Lung (tissue), 12 donors: ENCODE results near the gene CCDC159. TPM values are rescaled to one million over a fixed set of nuclear protein-coding genes. Genes with fewer than 3 reads are reported as not detected.

Experiments used
- ATAC-seq: fragments of 200-7000 bp; cut with Tn5 transposase; one replicate; pipeline ENCODE4 v1.9.1; 2020; ENCODE audit warnings: moderate number of reproducible peaks; ENCODE audit not compliant: insufficient read depth, low FRiP score
- DNase-seq, 3 donors: peaks; one replicate each; pipeline ENCODE4 v3.0.0-alpha.2; 2013 to 2017
- H3K27ac ChIP-seq, 2 donors: one replicate each; pipeline ENCODE4 v1.5.1; 2013; ENCODE audit warnings: mild to moderate bottlenecking in 2 of 2, moderate library complexity in 2 of 2, control low read depth in 1 of 2, inconsistent platforms in 1 of 2, low read depth in 1 of 2, low read length in 1 of 2
- H3K27me3 ChIP-seq, 3 donors: one replicate each; pipeline ENCODE4 v1.5.1; 2013; ENCODE audit warnings: low read length in 2 of 3; ENCODE audit not compliant: control insufficient read depth in 3 of 3, insufficient read depth in 3 of 3
- H3K36me3 ChIP-seq, 4 donors: one replicate each; pipeline ENCODE4 v1.5.1; 2013; ENCODE audit warnings: low read length in 4 of 4, mild to moderate bottlenecking in 1 of 4, moderate library complexity in 1 of 4; ENCODE audit not compliant: control insufficient read depth in 4 of 4, insufficient read depth in 4 of 4
- H3K4me1 ChIP-seq, 5 donors: one replicate each; pipeline ENCODE4 v1.5.1; 2013; ENCODE audit warnings: low read length in 5 of 5, mild to moderate bottlenecking in 2 of 5, moderate library complexity in 1 of 5; ENCODE audit not compliant: control insufficient read depth in 5 of 5, insufficient read depth in 5 of 5
- H3K4me3 ChIP-seq: one replicate; pipeline ENCODE4 v1.5.1; 2013; ENCODE audit warnings: mild to moderate bottlenecking, control low read depth, moderate library complexity
- H3K9ac ChIP-seq, 2 donors: one replicate each; pipeline ENCODE4 v1.5.1; 2013; ENCODE audit warnings: low read length in 2 of 2, control low read depth in 1 of 2; ENCODE audit not compliant: insufficient read depth in 1 of 2
- H3K9me3 ChIP-seq, 4 donors: one replicate each; pipeline ENCODE4 v1.5.1; 2013; ENCODE audit warnings: low read length in 3 of 4, mild to moderate bottlenecking in 1 of 4, moderate library complexity in 1 of 4; ENCODE audit not compliant: control insufficient read depth in 4 of 4, insufficient read depth in 3 of 4
- WGBS, 2 donors: extraction: QIAGEN DNeasy Blood & Tissue Kit; methylation state at CpG; one replicate each; pipeline ENCODE4 v1.1.7; 2013; 5-methylcytosine and 5-hydroxymethylcytosine counted together
- polyA plus RNA-seq, 2 donors: library from polyadenylated mRNA; stranded (reverse); fragments of 200-250 nt; gene quantifications; one replicate each; pipeline ENCODE4 v1.2.1, GENCODE V29; 2013
- total RNA-seq, 2 donors: library from RNA; depleted of rRNA in 1 of 2; stranded (reverse); fragments of >200 nt in 1 of 2; gene quantifications; one replicate each; pipeline ENCODE4 v1.2.1, GENCODE V29; 2014 to 2021
- TF ChIP-seq, protein P1 (sequence below): IDR thresholded peaks from 2 replicates; pipeline ENCODE4 v1.5.1; 2012; ENCODE audit warnings: mild to moderate bottlenecking; ENCODE audit errors: control extremely low read depth, extremely low read depth
- donor health status: control.
- donor health status: control.
- donor health status: Bipolar disorder and iron deficiency.
- donor health status: healthy.
- donor health status: DM: yes; HTN: yes; CAD: no.

Gene CCDC159
- total and polyA plus RNA-seq, 4 donors: 25.8 to 55.2 (median 33.7) TPM

DNA sequence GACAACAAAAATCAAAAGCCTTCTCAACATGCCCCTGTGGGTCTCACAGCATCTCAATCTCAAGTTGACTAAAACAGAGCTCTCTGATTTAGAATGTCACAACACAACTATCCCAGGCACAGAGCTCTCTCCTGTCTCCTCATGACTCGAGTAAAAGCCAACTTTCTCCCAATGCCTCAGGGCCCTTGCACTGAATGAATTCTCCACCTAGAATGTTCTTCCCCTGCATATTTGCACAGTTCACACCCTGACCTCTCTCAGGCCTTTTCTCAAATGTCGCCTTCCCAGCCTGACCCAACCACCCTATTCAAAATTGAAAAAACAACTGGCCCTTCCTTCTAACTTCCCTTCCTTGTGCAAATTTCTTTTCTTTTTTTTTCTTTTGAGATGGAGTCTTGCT is 24.4 kb downstream of the CCDC159 start:
- TF ChIP-seq, protein P1, sequence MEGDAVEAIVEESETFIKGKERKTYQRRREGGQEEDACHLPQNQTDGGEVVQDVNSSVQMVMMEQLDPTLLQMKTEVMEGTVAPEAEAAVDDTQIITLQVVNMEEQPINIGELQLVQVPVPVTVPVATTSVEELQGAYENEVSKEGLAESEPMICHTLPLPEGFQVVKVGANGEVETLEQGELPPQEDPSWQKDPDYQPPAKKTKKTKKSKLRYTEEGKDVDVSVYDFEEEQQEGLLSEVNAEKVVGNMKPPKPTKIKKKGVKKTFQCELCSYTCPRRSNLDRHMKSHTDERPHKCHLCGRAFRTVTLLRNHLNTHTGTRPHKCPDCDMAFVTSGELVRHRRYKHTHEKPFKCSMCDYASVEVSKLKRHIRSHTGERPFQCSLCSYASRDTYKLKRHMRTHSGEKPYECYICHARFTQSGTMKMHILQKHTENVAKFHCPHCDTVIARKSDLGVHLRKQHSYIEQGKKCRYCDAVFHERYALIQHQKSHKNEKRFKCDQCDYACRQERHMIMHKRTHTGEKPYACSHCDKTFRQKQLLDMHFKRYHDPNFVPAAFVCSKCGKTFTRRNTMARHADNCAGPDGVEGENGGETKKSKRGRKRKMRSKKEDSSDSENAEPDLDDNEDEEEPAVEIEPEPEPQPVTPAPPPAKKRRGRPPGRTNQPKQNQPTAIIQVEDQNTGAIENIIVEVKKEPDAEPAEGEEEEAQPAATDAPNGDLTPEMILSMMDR: no peak
- WGBS, 2 donors: 91 to 94% methylated on average over 2 of the region's 2 CpGs
- no peaks in the 10 kb centered on the region for H3K27me3 ChIP-seq
- no peak for ATAC-seq
- no peak overlapping the region for H3K9ac ChIP-seq
- H3K27ac ChIP-seq: no peak overlapping the region
- H3K36me3 ChIP-seq: peaks cover 0 to 7% (median 2%) of the 10 kb centered on the region in 4 donors
- H3K4me3 ChIP-seq: no peak overlapping the region
- H3K4me1 ChIP-seq: peaks cover 0 to 14% (median 9%) of the 10 kb centered on the region in 5 donors
- DNase-seq: no peak
- peaks cover 0 to 1% (median 0%) of the 10 kb centered on the region in 4 donors for H3K9me3 ChIP-seq

DNA sequence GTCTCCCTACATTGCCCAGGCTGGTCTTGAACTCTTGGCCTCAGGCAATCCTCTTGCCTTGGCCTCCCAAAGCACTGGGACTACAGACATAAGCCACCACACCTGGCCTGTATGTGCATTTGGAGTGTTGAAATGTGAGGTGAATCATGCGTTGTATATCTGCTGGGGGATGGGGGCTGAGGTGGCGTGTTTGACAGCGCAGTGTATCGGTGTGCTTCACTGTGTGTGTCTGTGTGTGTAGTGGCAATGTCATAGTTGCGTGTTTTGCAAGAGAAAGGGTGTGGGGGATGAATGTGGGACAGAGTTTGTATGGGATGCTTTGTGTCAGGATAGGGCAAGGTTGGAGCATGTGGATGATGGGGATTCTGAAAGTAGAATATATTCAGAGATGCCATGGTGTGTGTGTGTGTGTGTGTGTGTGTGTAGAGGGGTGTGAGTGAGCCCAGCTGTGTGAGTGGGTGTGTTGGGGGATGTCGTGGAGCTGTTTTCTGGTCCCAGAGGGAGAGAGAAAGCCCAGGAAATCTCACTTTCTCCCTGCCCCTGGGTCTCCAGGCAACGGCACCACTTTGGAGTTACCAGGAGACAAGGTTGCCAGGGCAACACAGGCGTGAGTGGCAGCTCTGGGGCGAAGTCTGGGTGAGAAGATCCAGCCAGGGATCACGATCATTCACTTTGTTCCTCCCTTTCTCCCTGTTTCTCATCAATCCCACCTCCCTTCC is 27.0 kb downstream of the CCDC159 start:
- Histone ChIP-seq H3K9me3 (no peaks in the 10 kb centered on the region), H3K27me3 (no peaks in the 10 kb centered on the region), H3K36me3 (peaks cover 0 to 5% (median 0%) of the 10 kb centered on the region in 4 donors), H3K4me1 (peaks cover 0 to 17% (median 13%) of the 10 kb centered on the region in 5 donors), H3K4me3 (no peak overlapping the region), H3K27ac (no peak overlapping the region), H3K9ac (peak overlapping the region in 1 of 2 donors; percentile 77)
- DNase-seq (peak; percentile 65 to 72 (median 70)), ATAC-seq (no peak)
- 51 to 52% methylated on average over 10 of the region's 10 CpGs for WGBS, 2 donors
- TF ChIP-seq, protein P1: no peak

DNA sequence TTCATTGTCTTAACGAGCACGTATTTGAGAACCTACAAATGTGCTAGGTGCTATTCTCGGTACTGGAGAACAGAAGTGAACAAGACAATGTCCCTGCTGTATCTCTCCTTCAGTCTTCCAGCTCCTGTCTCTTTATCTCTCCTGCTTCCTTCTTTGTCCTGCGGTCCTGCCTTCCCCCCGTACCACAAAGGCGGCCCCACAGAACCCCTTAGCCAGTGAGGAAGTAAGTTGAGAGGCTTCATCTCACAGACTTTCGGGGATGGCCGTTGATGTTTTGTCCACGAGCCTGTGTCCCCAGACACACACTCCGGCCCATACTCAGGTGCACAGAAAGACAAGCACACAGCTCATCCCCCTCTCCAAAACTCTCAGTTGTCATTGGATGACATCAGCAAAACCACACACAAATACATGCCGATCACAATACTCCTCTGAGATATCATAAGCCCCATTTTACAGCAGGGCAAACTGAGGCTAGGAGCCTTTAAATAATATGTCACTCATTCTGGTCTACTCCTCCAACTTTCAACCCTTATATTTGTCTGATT is 27.6 kb downstream of the CCDC159 start:
- Histone ChIP-seq H3K27me3 (no peaks in the 10 kb centered on the region), H3K27ac (no peak overlapping the region), H3K36me3 (peaks cover 0 to 5% (median 0%) of the 10 kb centered on the region in 4 donors), H3K9ac (peak overlapping the region in 1 of 2 donors; percentile 77), H3K4me1 (peaks cover 0 to 17% (median 13%) of the 10 kb centered on the region in 5 donors), H3K4me3 (peak overlapping the region; percentile 17), H3K9me3 (no peaks in the 10 kb centered on the region)
- DNase-seq: no peak
- TF ChIP-seq, protein P1: no peak
- no peak for ATAC-seq
- whole genome bisulfite sequencing, 2 donors: 17 to 31% methylated on average over 11 of the region's 11 CpGs
